K562 (cell line): ENCODE data around the gene IQUB. TPM values are rescaled to one million over a fixed set of nuclear protein-coding genes. Genes with fewer than 3 reads are reported as not detected.

Experiments
- ATF7 ChIP-seq: fragments of 450-650 bp; IDR thresholded peaks from 2 replicates; pipeline ENCODE4 v1.7.1; 2014; ENCODE audit warnings: mild to moderate bottlenecking, moderate library complexity
- DACH1 ChIP-seq: fragments of 450-650 bp; IDR thresholded peaks from 2 replicates; pipeline ENCODE4 v1.6.1; 2018; ENCODE audit not compliant: partially characterized antibody
- FOXA1 ChIP-seq: fragments of 450-650 bp; IDR thresholded peaks from 2 replicates; pipeline ENCODE4 v1.6.1; 2016; ENCODE audit warnings: mild to moderate bottlenecking, borderline replicate concordance
- GABPB1 ChIP-seq: sonication (generic); formaldehyde crosslinking; IDR thresholded peaks from 2 replicates; pipeline ENCODE4 v1.8.0; 2022; ENCODE audit warnings: mild to moderate bottlenecking, missing genetic modification reagents
- GTF2A2 ChIP-seq: IDR thresholded peaks from 2 replicates; pipeline ENCODE4 v1.6.1; 2016; ENCODE audit warnings: mild to moderate bottlenecking, missing genetic modification characterization, missing compliant biosample characterization
- LEF1 ChIP-seq: fragments of 450-650 bp; IDR thresholded peaks from 2 replicates; pipeline ENCODE4 v1.6.1; 2016; ENCODE audit warnings: mild to moderate bottlenecking
- MAX ChIP-seq: sonication (generic); formaldehyde crosslinking; IDR thresholded peaks from 2 replicates; pipeline ENCODE4 v1.9.0; 2022; ENCODE audit warnings: mild to moderate bottlenecking, missing genetic modification reagents
- MIER1 ChIP-seq: fragments of 450-650 bp; IDR thresholded peaks from 2 replicates; pipeline ENCODE4 v1.6.1; 2016; ENCODE audit warnings: antibody characterized with exemption, mild to moderate bottlenecking, low read depth
- NBN ChIP-seq: fragments of 450-650 bp; IDR thresholded peaks from 2 replicates; pipeline ENCODE4 v1.6.1; 2016; ENCODE audit warnings: low read depth, mild to moderate bottlenecking
- PYGO2 ChIP-seq: fragments of 450-650 bp; IDR thresholded peaks from 2 replicates; pipeline ENCODE4 v1.6.1; 2016; ENCODE audit warnings: mild to moderate bottlenecking, missing genetic modification characterization, moderate library complexity, missing compliant biosample characterization
- RBM22 ChIP-seq: fragments of 200-400 bp; formaldehyde crosslinking; IDR thresholded peaks from 2 replicates; pipeline ENCODE4 v1.6.1; 2018; ENCODE audit warnings: low read length, low read depth; ENCODE audit not compliant: poor library complexity, severe bottlenecking
- STAT5B ChIP-seq: fragments of 250-450 bp; sonication (Bioruptor Pico); IDR thresholded peaks from 2 replicates; pipeline ENCODE4 v1.8.0; 2021; ENCODE audit warnings: mild to moderate bottlenecking, inconsistent platforms
- TBL1XR1 ChIP-seq, 2 experiments: IDR thresholded peaks; 2 replicates each; pipeline ENCODE4 v1.6.1; 2012; ENCODE audit warnings: improper control_type of control experiment in 2 of 2, low read length in 2 of 2, mild to moderate bottlenecking in 1 of 2
- TCF7L2 ChIP-seq: fragments of 150-350 bp; IDR thresholded peaks from 2 replicates; pipeline ENCODE4 v1.6.1; 2016; ENCODE audit warnings: low read depth, mild to moderate bottlenecking, low read length, moderate library complexity
- XRCC5 ChIP-seq: fragments of 200-400 bp; formaldehyde crosslinking; IDR thresholded peaks from 2 replicates; pipeline ENCODE4 v1.6.1; 2017; ENCODE audit warnings: low read depth, mild to moderate bottlenecking, low read length
- ZBTB12 ChIP-seq: fragments of 250-450 bp; sonication (Bioruptor Pico); IDR thresholded peaks from 2 replicates; pipeline ENCODE4 v1.4.0; 2020
- ZC3H8 ChIP-seq: fragments of 450-650 bp; IDR thresholded peaks from 2 replicates; pipeline ENCODE4 v1.6.1; 2017
- ZNF316 ChIP-seq: fragments of 450-650 bp; IDR thresholded peaks from 2 replicates; pipeline ENCODE4 v1.6.1; 2016
- ZNF695 ChIP-seq: fragments of 450-650 bp; formaldehyde crosslinking; IDR thresholded peaks from 2 replicates; pipeline ENCODE4 v1.4.0; 2020; ENCODE audit warnings: mild to moderate bottlenecking, moderate library complexity
- polyA plus RNA-seq, 8 experiments: library from polyadenylated mRNA; depleted of rRNA in 4 of 8; stranded (reverse) in 5 of 8; unstranded in 3 of 8; fragments of >200 nt; fragmentation: Nextera tagmentation in 2 of 8; fragmentation: Illumina TruSeq in 1 of 8; extraction: Ambion mirVana in 2 of 8; extraction: Trizol in 1 of 8; gene quantifications; 2 replicates each; pipeline versions ENCODE4 v1.2.1 to v1.2.3, GENCODE V29; 2011 to 2014; ENCODE audit warnings: inconsistent platforms in 1 of 8, missing spikeins in 1 of 8
- total RNA-seq, 7 experiments: library from RNA; depleted of rRNA in 6 of 7; stranded (reverse); fragments of >200 nt in 6 of 7; fragmentation: Illumina TruSeq in 2 of 7; extraction: Trizol in 2 of 7; gene quantifications; 2 replicates each; pipeline versions ENCODE4 v1.2.1 to v1.2.3, GENCODE V29; 2011 to 2021; ENCODE audit warnings: low replicate concordance in 1 of 7
- TF ChIP-seq, protein P1 (sequence below): sonication (generic); formaldehyde crosslinking; IDR thresholded peaks from 2 replicates; pipeline ENCODE4 v1.8.0; 2022; ENCODE audit warnings: mild to moderate bottlenecking, missing genetic modification reagents
- TF ChIP-seq, protein P2 (sequence below): fragments of 450-650 bp; IDR thresholded peaks from 2 replicates; pipeline ENCODE4 v1.6.1; 2016; ENCODE audit warnings: mild to moderate bottlenecking
- TF ChIP-seq, protein P3 (sequence below): fragments of 250-450 bp; sonication (Bioruptor Pico); IDR thresholded peaks from 2 replicates; pipeline ENCODE4 v1.9.0; 2021; ENCODE audit warnings: mild to moderate bottlenecking

Gene IQUB
- total and polyA plus RNA-seq, 9 of the 15 experiments (the other 6 are each of a cell fraction or from before 2014, with no cell fraction given) = 0.62 to 2.6 (median 1.4) TPM

DNA sequence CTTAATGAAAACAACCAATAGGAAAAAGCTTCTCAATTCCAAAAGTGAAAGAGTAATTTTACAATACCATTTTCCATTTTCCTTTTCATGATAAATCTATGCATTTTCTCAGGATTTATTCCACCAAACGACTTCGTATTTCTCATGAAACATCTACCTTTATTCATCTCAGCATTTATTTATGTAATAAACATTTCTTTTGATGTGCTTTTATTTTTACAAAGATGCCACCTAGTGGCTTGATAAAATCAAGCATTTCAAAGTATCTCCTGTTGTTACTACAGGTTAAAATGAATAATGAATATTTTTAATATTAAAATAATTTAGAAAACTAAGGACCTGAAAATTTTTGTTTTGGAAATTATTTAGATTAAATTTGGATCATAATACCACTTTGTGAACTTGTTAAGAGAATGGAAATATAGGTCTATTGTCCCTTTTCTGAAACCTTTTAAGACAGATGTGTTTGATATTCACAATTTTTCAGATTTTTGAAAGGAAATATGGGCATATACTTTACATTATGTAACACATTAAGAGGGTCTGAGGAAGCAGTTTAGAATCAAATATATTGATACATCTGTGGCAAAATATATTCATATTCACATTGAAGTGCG is 2.7 kb upstream of the IQUB start (continued):
- TF ChIP-seq PYGO2 = no peak
- peak in 1 of 2 experiments; percentile 26; a peak in 1 of 4 replicates for TF ChIP-seq TBL1XR1 (IDR thresholded peaks at IDR 0.05; ENCODE audit: low read length in 2 of 2)
- no peak for TF ChIP-seq MIER1
- 0 out of 2 replicates have a peak, but pooled peaks have one; percentile 6 for TF ChIP-seq ZNF316
- no peak for TF ChIP-seq RBM22
- TF ChIP-seq TCF7L2 = no peak
- no peak for TF ChIP-seq ZNF695 (CRISPR knock-in tag)
- TF ChIP-seq, protein P1, sequence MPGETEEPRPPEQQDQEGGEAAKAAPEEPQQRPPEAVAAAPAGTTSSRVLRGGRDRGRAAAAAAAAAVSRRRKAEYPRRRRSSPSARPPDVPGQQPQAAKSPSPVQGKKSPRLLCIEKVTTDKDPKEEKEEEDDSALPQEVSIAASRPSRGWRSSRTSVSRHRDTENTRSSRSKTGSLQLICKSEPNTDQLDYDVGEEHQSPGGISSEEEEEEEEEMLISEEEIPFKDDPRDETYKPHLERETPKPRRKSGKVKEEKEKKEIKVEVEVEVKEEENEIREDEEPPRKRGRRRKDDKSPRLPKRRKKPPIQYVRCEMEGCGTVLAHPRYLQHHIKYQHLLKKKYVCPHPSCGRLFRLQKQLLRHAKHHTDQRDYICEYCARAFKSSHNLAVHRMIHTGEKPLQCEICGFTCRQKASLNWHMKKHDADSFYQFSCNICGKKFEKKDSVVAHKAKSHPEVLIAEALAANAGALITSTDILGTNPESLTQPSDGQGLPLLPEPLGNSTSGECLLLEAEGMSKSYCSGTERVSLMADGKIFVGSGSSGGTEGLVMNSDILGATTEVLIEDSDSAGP (CRISPR knock-in tag) = no peak
- 0 out of 2 replicates have a peak, but pooled peaks have one; percentile 63 for TF ChIP-seq LEF1
- no peak for TF ChIP-seq MAX (CRISPR knock-in tag)
- no peak for TF ChIP-seq XRCC5
- TF ChIP-seq GTF2A2 (tag) = no peak
- no peak for TF ChIP-seq NBN
- TF ChIP-seq STAT5B = no peak
- TF ChIP-seq, protein P2, sequence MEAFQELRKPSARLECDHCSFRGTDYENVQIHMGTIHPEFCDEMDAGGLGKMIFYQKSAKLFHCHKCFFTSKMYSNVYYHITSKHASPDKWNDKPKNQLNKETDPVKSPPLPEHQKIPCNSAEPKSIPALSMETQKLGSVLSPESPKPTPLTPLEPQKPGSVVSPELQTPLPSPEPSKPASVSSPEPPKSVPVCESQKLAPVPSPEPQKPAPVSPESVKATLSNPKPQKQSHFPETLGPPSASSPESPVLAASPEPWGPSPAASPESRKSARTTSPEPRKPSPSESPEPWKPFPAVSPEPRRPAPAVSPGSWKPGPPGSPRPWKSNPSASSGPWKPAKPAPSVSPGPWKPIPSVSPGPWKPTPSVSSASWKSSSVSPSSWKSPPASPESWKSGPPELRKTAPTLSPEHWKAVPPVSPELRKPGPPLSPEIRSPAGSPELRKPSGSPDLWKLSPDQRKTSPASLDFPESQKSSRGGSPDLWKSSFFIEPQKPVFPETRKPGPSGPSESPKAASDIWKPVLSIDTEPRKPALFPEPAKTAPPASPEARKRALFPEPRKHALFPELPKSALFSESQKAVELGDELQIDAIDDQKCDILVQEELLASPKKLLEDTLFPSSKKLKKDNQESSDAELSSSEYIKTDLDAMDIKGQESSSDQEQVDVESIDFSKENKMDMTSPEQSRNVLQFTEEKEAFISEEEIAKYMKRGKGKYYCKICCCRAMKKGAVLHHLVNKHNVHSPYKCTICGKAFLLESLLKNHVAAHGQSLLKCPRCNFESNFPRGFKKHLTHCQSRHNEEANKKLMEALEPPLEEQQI = no peak
- no peak for TF ChIP-seq ATF7
- no peak for TF ChIP-seq ZC3H8
- TF ChIP-seq, protein P3, sequence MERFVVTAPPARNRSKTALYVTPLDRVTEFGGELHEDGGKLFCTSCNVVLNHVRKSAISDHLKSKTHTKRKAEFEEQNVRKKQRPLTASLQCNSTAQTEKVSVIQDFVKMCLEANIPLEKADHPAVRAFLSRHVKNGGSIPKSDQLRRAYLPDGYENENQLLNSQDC = no peak
- TF ChIP-seq FOXA1 = no peak
- no peak for TF ChIP-seq ZBTB12
- no peak for TF ChIP-seq GABPB1 (CRISPR knock-in tag)
- no peak for TF ChIP-seq DACH1
